HEK293 (cell line): ENCODE results near the gene ADAMTS14.

ENCODE experiments used
- CTCF ChIA-PET: fragments of 350-600 bp; formaldehyde crosslinking; extraction: SDS; loops from one replicate; lab custom pipeline; 2021; ENCODE audit warnings: antibody characterized with exemption; lab: Yijun Ruan, JAX
- POLR2A ChIA-PET: fragments of 300-600 bp; formaldehyde crosslinking; extraction: SDS; loops from one replicate; lab custom pipeline; 2020; ENCODE audit warnings: antibody characterized with exemption, inconsistent platforms; lab: Yijun Ruan, JAX
- H3K27ac ChIP-seq: fragments of 200-500 bp; sonication (Bioruptor generic); 2 replicates; pipeline ENCODE4 v1.5.1; 2014; ENCODE audit warnings: low read depth, low read length, control low read depth, inconsistent platforms; ENCODE audit errors: extremely low read depth
- H3K36me3 ChIP-seq, 2 experiments: fragments of 200-500 bp in 1 of 2; sonication (Bioruptor generic) in 1 of 2; 1 replicate in 1 of 2; 2 replicates in 1 of 2; pipeline ENCODE4 v1.5.1; 2014 to 2017; ENCODE audit warnings: inconsistent platforms in 2 of 2, low read length in 2 of 2; ENCODE audit not compliant: control insufficient read depth in 2 of 2, insufficient read depth in 1 of 2
- H3K4me1 ChIP-seq: fragments of 200-500 bp; sonication (Bioruptor generic); 2 replicates; pipeline ENCODE4 v1.5.1; 2014; ENCODE audit warnings: mild to moderate bottlenecking, low read length, inconsistent platforms; ENCODE audit not compliant: control insufficient read depth, insufficient read depth
- H3K4me3 ChIP-seq: 2 replicates; pipeline ENCODE4 v1.5.1; 2011; ENCODE audit warnings: low read depth, mild to moderate bottlenecking, control low read depth, low read length, moderate library complexity
- H3K9me3 ChIP-seq: fragments of 200-500 bp; sonication (Bioruptor generic); 2 replicates; pipeline ENCODE4 v1.5.1; 2014; ENCODE audit warnings: low read depth, low read length, inconsistent platforms; ENCODE audit not compliant: control insufficient read depth, insufficient read depth
- GLIS1 ChIP-seq: fragments of 450-650 bp; formaldehyde crosslinking; IDR thresholded peaks from 2 replicates; pipeline ENCODE4 v1.5.1; 2016; ENCODE audit warnings: missing biosample characterization, missing genetic modification characterization
- HOXD13 ChIP-seq: sonication (generic); formaldehyde crosslinking; IDR thresholded peaks from 2 replicates; pipeline ENCODE4 v1.8.0; 2022; ENCODE audit warnings: missing genetic modification reagents, borderline replicate concordance
- KLF10 ChIP-seq: fragments of 450-650 bp; IDR thresholded peaks from 2 replicates; pipeline ENCODE4 v1.5.1; 2018; ENCODE audit warnings: missing biosample characterization, mild to moderate bottlenecking, missing genetic modification characterization
- PRDM4 ChIP-seq: fragments of 450-650 bp; formaldehyde crosslinking; IDR thresholded peaks from 2 replicates; pipeline ENCODE4 v1.5.1; 2017; ENCODE audit warnings: missing biosample characterization, missing genetic modification characterization
- SP3 ChIP-seq: fragments of 450-650 bp; formaldehyde crosslinking; IDR thresholded peaks from 2 replicates; pipeline ENCODE4 v1.5.1; 2016; ENCODE audit warnings: missing biosample characterization, missing genetic modification characterization
- TCF7L2 ChIP-seq: IDR thresholded peaks from 2 replicates; pipeline ENCODE4 v1.6.1; 2011; ENCODE audit warnings: low read depth, mild to moderate bottlenecking, inconsistent platforms, low read length, moderate library complexity, borderline replicate concordance
- TRIM28 ChIP-seq: IDR thresholded peaks from 2 replicates; pipeline ENCODE4 v1.6.1; 2011; ENCODE audit warnings: low read length, control low read depth, borderline replicate concordance
- YY2 ChIP-seq: fragments of 450-650 bp; formaldehyde crosslinking; IDR thresholded peaks from 2 replicates; pipeline ENCODE4 v1.5.1; 2016; ENCODE audit warnings: missing biosample characterization, missing genetic modification characterization
- ZFP41 ChIP-seq: fragments of 450-650 bp; formaldehyde crosslinking; IDR thresholded peaks from 2 replicates; pipeline ENCODE4 v1.5.1; 2016; ENCODE audit warnings: missing biosample characterization, missing genetic modification characterization, borderline replicate concordance
- ZNF112 ChIP-seq: fragments of 450-650 bp; formaldehyde crosslinking; IDR thresholded peaks from 2 replicates; pipeline ENCODE4 v1.5.0; 2017; ENCODE audit warnings: missing biosample characterization, missing genetic modification characterization
- ZNF114 ChIP-seq: fragments of 450-650 bp; formaldehyde crosslinking; IDR thresholded peaks from 2 replicates; pipeline ENCODE4 v1.5.0; 2017; ENCODE audit warnings: missing biosample characterization, missing genetic modification characterization
- ZNF223 ChIP-seq: fragments of 450-650 bp; formaldehyde crosslinking; IDR thresholded peaks from 2 replicates; pipeline ENCODE4 v1.5.1; 2016; ENCODE audit warnings: missing biosample characterization, missing genetic modification characterization
- ZNF350 ChIP-seq: fragments of 450-650 bp; formaldehyde crosslinking; IDR thresholded peaks from 2 replicates; pipeline ENCODE4 v1.5.0; 2017; ENCODE audit warnings: missing biosample characterization, mild to moderate bottlenecking, missing genetic modification characterization
- ZNF354C ChIP-seq: fragments of 450-650 bp; formaldehyde crosslinking; IDR thresholded peaks from 2 replicates; pipeline ENCODE4 v1.5.1; 2016; ENCODE audit warnings: missing biosample characterization, missing genetic modification characterization, low read depth, borderline replicate concordance
- ZNF501 ChIP-seq: fragments of 450-650 bp; formaldehyde crosslinking; IDR thresholded peaks from 2 replicates; pipeline ENCODE4 v1.5.1; 2016; ENCODE audit warnings: missing biosample characterization, missing genetic modification characterization
- ZNF514 ChIP-seq: fragments of 450-650 bp; formaldehyde crosslinking; IDR thresholded peaks from 2 replicates; pipeline ENCODE4 v1.5.1; 2016; ENCODE audit warnings: missing biosample characterization, missing genetic modification characterization
- ZNF549 ChIP-seq: fragments of 450-650 bp; IDR thresholded peaks from 2 replicates; pipeline ENCODE4 v1.5.1; 2018; ENCODE audit warnings: missing biosample characterization, missing genetic modification characterization, mild to moderate bottlenecking, inconsistent platforms, moderate library complexity
- ZNF561 ChIP-seq: fragments of 450-650 bp; IDR thresholded peaks from 2 replicates; pipeline ENCODE4 v1.5.1; 2018; ENCODE audit warnings: missing biosample characterization, missing genetic modification characterization, borderline replicate concordance
- ZNF600 ChIP-seq: fragments of 450-650 bp; formaldehyde crosslinking; IDR thresholded peaks from 2 replicates; pipeline ENCODE4 v1.5.1; 2016; ENCODE audit warnings: missing biosample characterization, missing genetic modification characterization
- ZNF621 ChIP-seq: fragments of 450-650 bp; formaldehyde crosslinking; IDR thresholded peaks from 2 replicates; pipeline ENCODE4 v1.5.1; 2017; ENCODE audit warnings: missing biosample characterization, missing genetic modification characterization
- ZNF623 ChIP-seq: fragments of 450-650 bp; formaldehyde crosslinking; IDR thresholded peaks from 2 replicates; pipeline ENCODE4 v1.5.1; 2016; ENCODE audit warnings: missing biosample characterization, missing genetic modification characterization
- ZNF654 ChIP-seq: fragments of 450-650 bp; formaldehyde crosslinking; IDR thresholded peaks from 2 replicates; pipeline ENCODE4 v1.5.1; 2016; ENCODE audit warnings: low read depth, missing biosample characterization, missing genetic modification characterization
- ZNF776 ChIP-seq: fragments of 450-650 bp; formaldehyde crosslinking; IDR thresholded peaks from 2 replicates; pipeline ENCODE4 v1.5.0; 2017; ENCODE audit warnings: missing biosample characterization, missing genetic modification characterization, borderline replicate concordance
- ZNF830 ChIP-seq: fragments of 450-650 bp; IDR thresholded peaks from 2 replicates; pipeline ENCODE4 v1.5.0; 2018; ENCODE audit warnings: missing biosample characterization, missing genetic modification characterization, low read depth, mild to moderate bottlenecking, moderate library complexity
- ZNF837 ChIP-seq: fragments of 450-650 bp; formaldehyde crosslinking; IDR thresholded peaks from 2 replicates; pipeline ENCODE4 v1.5.1; 2016; ENCODE audit warnings: missing biosample characterization, missing genetic modification characterization
- ZNF843 ChIP-seq: fragments of 450-650 bp; formaldehyde crosslinking; IDR thresholded peaks from 2 replicates; pipeline ENCODE4 v1.5.1; 2016; ENCODE audit warnings: missing biosample characterization, missing genetic modification characterization
- ZSCAN18 ChIP-seq: fragments of 450-650 bp; formaldehyde crosslinking; IDR thresholded peaks from 2 replicates; pipeline ENCODE4 v1.5.1; 2016; ENCODE audit warnings: missing biosample characterization, missing genetic modification characterization
- ZSCAN23 ChIP-seq: fragments of 450-650 bp; formaldehyde crosslinking; IDR thresholded peaks from 2 replicates; pipeline ENCODE4 v1.5.1; 2016; ENCODE audit warnings: missing biosample characterization, missing genetic modification characterization

Gene ADAMTS14

GRCh38 chr10:70744617-70745143 is 72.4 kb downstream of the ADAMTS14 start (continued):
- TF ChIP-seq ZSCAN18 (tag by site-specific recombination) (no peak), ZNF561 (tag by site-specific recombination) (no peak), ZNF514 (tag by site-specific recombination) (no peak), TRIM28 (no peak), ZNF549 (tag by site-specific recombination) (no peak), PRDM4 (tag by site-specific recombination) (no peak), ZNF354C (tag by site-specific recombination) (no peak), ZNF501 (no peak), KLF10 (tag by site-specific recombination) (no peak), ZNF621 (tag by site-specific recombination) (no peak), GLIS1 (no peak)
- TF ChIP-seq, all 188 proteins: peak for 0

GRCh38 chr10:70745555-70745954 is 73.2 kb downstream of the ADAMTS14 start:
- Histone ChIP-seq H3K4me3 (no peak overlapping the region), H3K36me3 (no peaks in the 10 kb centered on the region), H3K9me3 (no peaks in the 10 kb centered on the region), H3K4me1 (no peaks in the 10 kb centered on the region), H3K27ac (no peak overlapping the region)
- TF ChIP-seq ZSCAN23 (tag by site-specific recombination) = no peak
- CTCF ChIA-PET = interaction anchor here (1.0 kb wide), 1 partner anchor 13 kb away, joined by 4 read pairs; no protein-coding TSS in a partner anchor
- POLR2A ChIA-PET = no interaction called here

GRCh38 chr10:70747192-70747965 is 75.1 kb downstream of the ADAMTS14 start:
- CTCF ChIA-PET = interaction anchor here (1.0 kb wide), 1 partner anchor 12 kb away, joined by 3 read pairs; no protein-coding TSS in a partner anchor
- no peaks in the 10 kb centered on the region for H3K4me1 ChIP-seq
- no peak overlapping the region for H3K27ac ChIP-seq
- no peaks in the 10 kb centered on the region for H3K36me3 ChIP-seq
- POLR2A ChIA-PET = no interaction called here
- H3K4me3 ChIP-seq = no peak overlapping the region
- no peaks in the 10 kb centered on the region for H3K9me3 ChIP-seq
- TF ChIP-seq ZNF112 (tag by site-specific recombination) = no peak
- no peak for TF ChIP-seq ZNF114 (tag by site-specific recombination)
- no peak for TF ChIP-seq SP3 (tag by site-specific recombination)
- no peak for TF ChIP-seq TCF7L2
- no peak for TF ChIP-seq ZNF223 (tag by site-specific recombination)
- no peak for TF ChIP-seq HOXD13 (CRISPR knock-in tag)
- no peak for TF ChIP-seq ZNF843 (tag by site-specific recombination)
- no peak for TF ChIP-seq ZNF776 (tag by site-specific recombination)
- no peak for TF ChIP-seq ZNF837
- no peak for TF ChIP-seq ZNF350
- TF ChIP-seq YY2 (tag by site-specific recombination) = no peak
- no peak for TF ChIP-seq ZNF830 (tag by site-specific recombination)
- TF ChIP-seq ZNF600 (tag by site-specific recombination) = no peak
- no peak for TF ChIP-seq PRDM4 (tag by site-specific recombination)
- no peak for TF ChIP-seq ZFP41
- TF ChIP-seq ZNF654 (tag by site-specific recombination) = no peak
- no peak for TF ChIP-seq ZNF623
